Activated CD4-positive, alpha-beta T cell treated with anti-CD3 and anti-CD28 coated beads, Interleukin-2, amount 50 U/mL, for 4 hours (primary cell): ENCODE data around the gene DNPH1.
A peak's percentile ranks its signal among the peaks of the same experiment; 100 is the strongest.

ENCODE experiments used
- DNase-seq, 2 experiments: peaks; one replicate each; pipeline ENCODE4 v3.0.0-alpha.2; 2020

DNPH1 gene

GRCh38 chr6:43207286-43207685 is 22.0 kb downstream of the DNPH1 start:
- DNase-seq = no peak

GRCh38 chr6:43205849-43206248 is 23.4 kb downstream of the DNPH1 start:
- DNase-seq = no peak

GRCh38 chr6:43204271-43205105 is 24.8 kb downstream of the DNPH1 start:
- no peak for DNase-seq

GRCh38 chr6:43203718-43204095 is 25.6 kb downstream of the DNPH1 start:
- no peak for DNase-seq

- no peak for DNase-seq
Observed at GRCh38 chr6:43203029-43203717, 26.1 kb downstream of the DNPH1 start.

GRCh38 chr6:43202451-43202850 is 26.8 kb downstream of the DNPH1 start:
- DNase-seq = no peak

GRCh38 chr6:43200541-43200940 is 28.7 kb downstream of the DNPH1 start:
- DNase-seq = no peak

GRCh38 chr6:43199912-43200311 is 29.4 kb downstream of the DNPH1 start:
- no peak for DNase-seq

- DNase-seq = no peak
Observed at GRCh38 chr6:43196337-43196736, 32.9 kb downstream of the DNPH1 start.

GRCh38 chr6:43193929-43194328 is 35.4 kb downstream of the DNPH1 start:
- DNase-seq = no peak

- no peak for DNase-seq
Observed at GRCh38 chr6:43192911-43193310, 36.4 kb downstream of the DNPH1 start.

GRCh38 chr6:43189776-43190304 is 39.4 kb downstream of the DNPH1 start:
- DNase-seq = no peak

GRCh38 chr6:43188426-43188825 is 40.9 kb downstream of the DNPH1 start:
- no peak for DNase-seq

GRCh38 chr6:43187821-43188220 is 41.5 kb downstream of the DNPH1 start:
- DNase-seq = no peak

GRCh38 chr6:43186706-43187105 is 42.6 kb downstream of the DNPH1 start:
- no peak for DNase-seq

- DNase-seq = no peak
Observed at GRCh38 chr6:43186019-43186418, 43.3 kb downstream of the DNPH1 start.

GRCh38 chr6:43185391-43185985 is 43.8 kb downstream of the DNPH1 start:
- DNase-seq = no peak

- DNase-seq = no peak
Observed at GRCh38 chr6:43184268-43184985, 44.9 kb downstream of the DNPH1 start.

- DNase-seq = no peak
Observed at GRCh38 chr6:43183441-43183840, 45.8 kb downstream of the DNPH1 start.

GRCh38 chr6:43181942-43182860 is 47.1 kb downstream of the DNPH1 start, which contains the start of gene CUL9:
TSS of gene CUL9 (plus strand) at chr6:43182196. CDS start at chr6:43184311, 2,115 bp downstream.
- peak; percentile 66 for DNase-seq

- no peak for DNase-seq
Observed at GRCh38 chr6:43181621-43181941, 47.7 kb downstream of the DNPH1 start.

- no peak for DNase-seq
Observed at GRCh38 chr6:43180985-43181384, 48.3 kb downstream of the DNPH1 start.
